Islet precursor cell (in vitro differentiated cells): ENCODE results near the gene DTX4.

Experiments
- DNase-seq: peaks from one replicate; pipeline ENCODE4 v3.0.0-alpha.2; 2018

The DTX4 gene

DNA sequence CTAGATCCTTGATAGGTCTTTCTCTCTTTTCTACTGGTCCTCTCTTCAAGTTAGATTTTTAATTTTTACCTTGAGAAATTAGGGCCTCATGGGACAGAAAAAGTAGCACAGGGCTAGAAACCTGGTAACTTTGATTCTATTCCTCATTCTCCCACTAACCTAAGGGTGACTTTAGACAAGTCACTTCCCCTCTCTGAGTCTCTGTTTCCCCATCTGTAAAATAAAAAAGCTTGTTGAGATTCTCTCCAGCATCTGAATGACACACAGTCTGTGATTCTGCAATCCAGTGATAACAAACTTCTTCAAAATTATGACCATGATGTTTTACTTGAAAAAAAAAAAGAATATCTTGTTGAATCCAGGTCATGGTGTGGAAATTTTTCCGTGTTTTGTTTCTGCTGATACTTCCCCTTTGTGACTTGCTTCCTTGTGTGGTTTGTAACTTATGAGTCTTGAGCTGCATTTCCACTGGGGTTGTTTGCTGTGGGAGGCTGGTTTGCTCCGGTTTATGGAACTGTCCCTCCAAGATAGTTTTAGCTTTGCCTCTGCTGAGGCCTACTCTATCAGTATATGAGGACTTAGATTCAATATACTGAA lies 50.6 kb downstream of the DTX4 start:
- no peak for DNase-seq

DNA sequence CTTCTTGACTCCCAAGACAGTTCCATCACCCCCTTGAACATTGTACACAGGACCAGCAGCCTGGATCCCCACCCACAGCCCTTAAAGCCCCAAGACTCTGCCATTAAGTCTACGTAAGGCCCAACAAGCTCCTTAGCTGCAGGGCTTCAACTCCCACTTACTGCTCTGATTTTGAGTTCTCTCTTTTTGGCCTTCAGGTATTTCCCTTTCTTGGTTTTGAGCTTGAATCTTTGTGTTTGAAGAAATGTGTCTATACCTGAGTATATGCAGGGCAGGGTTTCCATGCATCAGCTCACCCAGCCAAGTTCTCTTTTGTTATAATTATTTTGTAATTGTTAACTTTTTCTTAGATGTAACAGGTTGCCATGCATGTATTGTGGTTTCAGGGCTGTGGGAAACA lies 51.2 kb downstream of the DTX4 start:
- no peak for DNase-seq

- no peak for DNase-seq
Observed at GRCh38 chr11:59223611-59224010, 51.7 kb downstream of the DTX4 start.

- DNase-seq: no peak
Observed at GRCh38 chr11:59224351-59224928, 52.5 kb downstream of the DTX4 start.

- no peak for DNase-seq
Observed at GRCh38 chr11:59225017-59225416, 53.1 kb downstream of the DTX4 start.

- no peak for DNase-seq
Observed at GRCh38 chr11:59226396-59226795, 54.5 kb downstream of the DTX4 start.

DNA sequence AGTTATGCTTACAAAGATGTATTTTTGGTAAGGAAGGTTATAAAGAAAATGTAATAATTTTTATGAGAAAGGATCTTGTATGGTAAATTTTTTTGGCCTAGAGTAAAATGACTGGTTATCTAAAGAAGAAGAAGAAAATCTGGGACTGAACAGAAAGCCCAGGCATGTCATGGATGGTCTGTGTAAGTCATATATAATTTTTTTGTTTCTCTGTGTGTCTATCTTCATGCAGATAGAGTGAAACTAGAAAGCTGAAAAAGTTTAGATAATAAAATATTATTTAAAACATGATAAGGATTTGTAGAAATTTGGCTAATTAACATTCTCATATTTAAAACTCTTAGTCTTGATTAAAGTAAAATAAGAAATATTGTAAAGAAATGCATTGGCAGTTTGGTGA lies 68.4 kb downstream of the DTX4 start:
- DNase-seq: no peak

DNA sequence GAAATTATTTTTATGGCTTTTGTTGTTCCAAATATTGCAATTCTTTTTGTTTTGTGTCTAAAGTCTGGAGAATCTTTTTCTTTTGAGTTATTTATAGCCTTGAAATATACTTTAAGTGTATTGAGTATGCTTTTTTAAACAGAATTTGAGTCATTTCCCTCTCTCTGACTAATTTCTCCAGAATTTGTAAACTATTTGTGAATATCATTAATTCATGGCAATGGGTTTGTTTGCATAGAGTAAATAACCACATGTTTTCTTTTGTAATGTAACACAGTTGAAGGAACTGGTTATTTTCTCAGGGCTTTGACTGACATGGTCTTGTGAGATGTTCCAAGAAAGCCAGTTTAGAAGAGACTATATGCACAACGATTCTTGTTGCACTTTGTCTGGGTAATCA lies 71.7 kb downstream of the DTX4 start:
- no peak for DNase-seq

DNA sequence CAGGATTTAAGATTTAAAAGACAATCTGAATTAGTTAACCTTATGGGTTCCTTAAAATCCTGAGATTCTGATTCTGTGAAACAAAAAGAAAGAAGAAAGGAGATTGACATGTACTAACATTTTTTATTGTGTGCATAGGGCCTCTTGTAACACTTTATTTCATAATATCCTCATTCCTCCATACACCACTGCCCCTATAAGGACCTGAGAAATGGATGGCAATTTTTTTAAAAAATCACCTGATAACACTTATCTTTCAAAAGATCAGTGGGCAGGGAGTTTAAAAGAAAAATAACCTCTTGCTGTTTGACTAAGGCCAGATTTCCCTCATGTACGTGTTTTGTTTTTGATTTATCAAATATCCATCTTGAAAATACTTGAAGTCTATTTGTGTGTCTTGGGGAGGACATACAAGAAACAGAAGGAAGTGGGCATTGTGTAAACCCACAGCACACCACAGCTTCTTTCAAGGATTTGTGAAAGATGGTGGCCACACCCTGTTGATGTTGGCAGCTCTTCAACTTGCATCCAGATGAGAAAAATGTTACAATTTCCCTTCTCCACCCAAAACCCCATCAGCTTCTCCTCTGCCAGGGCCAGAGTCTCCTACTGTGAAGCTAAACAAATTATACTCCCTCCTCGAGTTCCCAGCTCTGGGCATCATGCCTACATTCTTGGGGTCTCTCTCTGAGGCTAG lies 75.7 kb downstream of the DTX4 start:
- no peak for DNase-seq

DNA sequence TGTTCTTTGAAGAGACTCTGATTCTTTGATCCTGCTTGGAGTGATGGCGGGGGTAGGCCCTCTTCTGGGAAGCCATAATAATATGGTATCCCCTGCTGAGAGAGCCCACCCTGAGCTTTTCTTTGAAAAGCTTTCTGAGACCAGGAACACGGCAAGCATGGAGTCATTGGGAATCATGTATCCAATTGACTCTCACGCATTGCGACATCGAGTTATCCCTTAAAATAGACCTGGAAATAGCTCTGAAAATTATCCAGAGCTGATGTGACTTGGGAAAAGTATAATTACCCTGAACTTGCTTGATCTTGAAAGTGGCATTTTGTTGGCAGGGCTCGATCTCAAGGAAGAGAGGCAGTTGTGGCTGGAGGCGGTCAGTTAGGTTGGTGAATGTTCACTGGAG lies 77.6 kb downstream of the DTX4 start:
- no peak for DNase-seq

GRCh38 chr11:59253001-59253400 lies 81.1 kb downstream of the DTX4 start:
- no peak for DNase-seq

DNA sequence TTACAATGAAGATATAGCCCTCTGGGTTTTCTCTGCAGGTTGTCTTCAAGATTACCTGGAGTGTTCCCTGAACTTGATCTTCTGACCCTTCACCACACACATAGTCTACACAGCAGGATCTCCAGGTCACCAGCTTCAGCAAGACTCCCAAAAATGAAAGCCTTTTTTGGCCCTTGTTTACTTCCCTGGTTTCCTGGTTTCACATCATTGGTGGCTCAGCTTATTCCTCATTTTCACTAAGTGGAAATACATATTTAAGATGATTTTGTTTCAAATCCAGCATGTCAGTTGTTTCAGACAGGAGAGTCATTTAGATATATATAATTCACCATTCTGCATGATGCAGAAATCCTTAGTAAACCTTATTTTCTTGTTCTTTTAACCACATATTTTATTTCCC lies 82.4 kb downstream of the DTX4 start:
- no peak for DNase-seq

DNA sequence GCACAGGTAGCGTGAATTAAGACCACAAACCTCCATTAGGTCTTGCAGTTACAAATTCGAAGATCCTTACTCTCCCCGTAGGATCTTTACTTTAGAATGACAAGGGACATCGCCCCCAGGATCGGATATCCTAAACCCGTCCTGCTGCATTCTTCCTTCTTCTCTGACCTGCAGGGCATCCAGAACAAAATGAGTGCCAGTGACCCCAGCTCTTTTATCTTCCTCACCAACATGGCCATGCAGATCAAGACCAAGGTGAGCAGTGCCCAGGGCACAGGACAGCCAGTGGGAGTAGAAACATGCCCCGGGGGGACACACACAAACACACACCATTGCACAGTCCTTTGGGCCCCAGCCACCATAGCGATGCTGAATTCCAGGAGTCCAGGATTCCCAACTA lies 83.3 kb downstream of the DTX4 start:
- peak; percentile 87 for DNase-seq
